HG02798 (cell line): ENCODE results near the gene GRIA2.

Source experiments
- ATAC-seq: cut with Tn5 transposase; IDR thresholded peaks from one replicate; pipeline ENCODE4 v1.9.1; 2021; ENCODE audit warnings: mild to moderate bottlenecking; ENCODE audit not compliant: unreplicated experiment, poor library complexity

Gene GRIA2

GRCh38 chr4:157358851-157359250, 138.3 kb downstream of the GRIA2 start:
- no peak for ATAC-seq

DNA sequence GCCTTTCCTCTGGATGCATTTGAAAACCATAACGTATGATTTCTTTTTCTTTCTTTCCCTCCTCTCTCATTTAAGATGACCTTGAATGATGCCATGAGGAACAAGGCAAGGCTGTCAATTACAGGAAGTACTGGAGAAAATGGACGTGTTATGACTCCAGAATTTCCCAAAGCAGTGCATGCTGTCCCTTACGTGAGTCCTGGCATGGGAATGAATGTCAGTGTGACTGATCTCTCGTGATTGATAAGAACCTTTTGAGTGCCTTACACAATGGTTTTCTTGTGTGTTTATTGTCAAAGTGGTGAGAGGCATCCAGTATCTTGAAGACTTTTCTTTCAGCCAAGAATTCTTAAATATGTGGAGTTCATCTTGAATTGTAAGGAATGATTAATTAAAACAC, 142.8 kb downstream of the GRIA2 start:
- no peak for ATAC-seq

DNA sequence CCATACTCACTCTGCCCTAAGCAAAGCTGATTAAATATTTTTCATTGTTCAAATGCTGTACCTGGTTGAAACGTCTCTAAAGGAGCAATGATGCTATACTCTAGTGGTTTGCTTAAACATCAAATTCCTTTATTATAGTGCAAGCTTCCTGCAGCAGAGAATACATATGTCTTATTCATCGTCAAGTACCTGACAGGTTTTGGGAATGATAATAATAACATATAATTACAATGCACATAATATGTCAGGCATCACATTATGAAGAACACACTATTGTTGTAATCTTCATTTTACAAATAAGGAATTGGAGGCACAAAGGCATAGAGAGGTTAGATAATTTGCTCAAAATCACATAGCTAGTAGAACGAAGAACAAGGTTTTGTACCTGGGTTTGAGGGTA, 151.6 kb downstream of the GRIA2 start:
- no peak for ATAC-seq

DNA sequence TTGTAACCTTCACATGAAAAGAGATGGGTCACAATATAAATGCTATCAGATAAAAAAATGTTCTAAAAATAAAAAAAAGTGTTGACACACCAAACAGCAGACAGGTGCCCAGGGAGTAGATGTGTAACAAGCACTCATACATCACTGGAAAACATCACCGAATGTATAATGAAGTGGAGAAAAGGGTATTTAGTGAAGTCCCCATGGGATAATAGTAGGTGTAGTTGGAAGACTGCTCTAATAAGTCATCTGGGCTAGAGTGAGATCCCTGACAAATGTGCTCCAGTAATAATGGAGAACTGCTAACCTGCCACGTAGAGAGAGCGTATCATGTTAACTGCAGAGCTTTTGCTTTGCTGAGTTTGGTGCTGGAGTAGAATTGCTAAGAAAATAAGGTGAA, 152.0 kb downstream of the GRIA2 start:
- no peak for ATAC-seq

DNA sequence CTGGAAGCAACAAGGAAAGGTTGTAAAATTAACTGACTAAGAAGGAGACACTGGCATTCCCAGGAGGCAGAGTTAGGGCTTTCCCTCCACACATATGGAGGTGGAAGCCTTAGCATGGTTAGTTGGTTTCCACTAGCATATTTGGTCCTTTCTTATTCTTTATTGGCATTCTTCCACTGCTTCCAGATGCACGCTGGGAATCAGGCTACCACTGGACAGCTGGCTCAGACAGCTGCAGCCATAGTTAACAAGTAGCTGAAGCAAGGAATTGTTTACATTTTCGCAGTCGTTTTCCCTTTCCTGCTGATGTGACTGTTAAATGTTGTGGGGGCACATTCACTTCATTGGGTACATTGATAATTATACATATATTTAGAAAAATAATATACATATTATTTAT, 169.2 kb downstream of the GRIA2 start:
- ATAC-seq = no peak

- ATAC-seq = no peak
These were observed 184.5 kb downstream of the GRIA2 start for GRCh38 chr4:157405070-157405469.
